Activated CD4-positive, alpha-beta T cell treated with anti-CD3 and anti-CD28 coated beads, Interleukin-2, amount 10 ng/mL, durations not matched to agents 7 days and 5 days (primary cell): ENCODE data around the gene ULBP3. TPM values are rescaled to one million over a fixed set of nuclear protein-coding genes. Genes with fewer than 3 reads are reported as not detected.
A peak's percentile ranks its signal among the peaks of the same experiment; 100 is the strongest.
"Not testable (repeated sequence)": the region's sequence is repeated elsewhere in the genome, so short reads cannot be mapped to it uniquely, and the experiment has no call there.

ENCODE experiments used
- CTCF ChIA-PET: fragments of 350-600 bp; sonication (Branson Sonifier 250); formaldehyde crosslinking; loops from one replicate; lab custom pipeline; 2021; ENCODE audit warnings: antibody characterized with exemption; lab: Charles Lee
- POLR2A ChIA-PET: fragments of 350-600 bp; sonication (Branson Sonifier 250); formaldehyde crosslinking; loops from one replicate; lab custom pipeline; 2021; ENCODE audit warnings: antibody characterized with exemption; lab: Charles Lee
- DNase-seq: peaks from one replicate; pipeline ENCODE4 v3.0.0-alpha.2; 2020
- H3K27ac Mint-ChIP-seq: one replicate; pipeline ENCODE4 v1.8.0; 2021; ENCODE audit warnings: mild to moderate bottlenecking, moderate library complexity, mixed read lengths
- H3K27me3 Mint-ChIP-seq: one replicate; pipeline ENCODE4 v1.8.0; 2021; ENCODE audit warnings: mixed read lengths
- H3K36me3 Mint-ChIP-seq: one replicate; pipeline ENCODE4 v1.8.0; 2021; ENCODE audit warnings: low read depth, mixed read lengths
- H3K4me1 Mint-ChIP-seq: one replicate; pipeline ENCODE4 v1.8.0; 2021; ENCODE audit warnings: mixed read lengths
- H3K4me3 Mint-ChIP-seq: one replicate; pipeline ENCODE4 v1.8.0; 2021; ENCODE audit warnings: mild to moderate bottlenecking, moderate library complexity, mixed read lengths
- H3K9me3 Mint-ChIP-seq: one replicate; pipeline ENCODE4 v1.8.0; 2021; ENCODE audit warnings: mixed read lengths
- total RNA-seq, 2 experiments: library from RNA; stranded (reverse); gene quantifications; one replicate each; pipeline ENCODE4 v1.2.3, GENCODE V29; 2021

ULBP3 gene
- total RNA-seq, 2 experiments from 2014 or later = 1.0 to 1.1 TPM

DNA sequence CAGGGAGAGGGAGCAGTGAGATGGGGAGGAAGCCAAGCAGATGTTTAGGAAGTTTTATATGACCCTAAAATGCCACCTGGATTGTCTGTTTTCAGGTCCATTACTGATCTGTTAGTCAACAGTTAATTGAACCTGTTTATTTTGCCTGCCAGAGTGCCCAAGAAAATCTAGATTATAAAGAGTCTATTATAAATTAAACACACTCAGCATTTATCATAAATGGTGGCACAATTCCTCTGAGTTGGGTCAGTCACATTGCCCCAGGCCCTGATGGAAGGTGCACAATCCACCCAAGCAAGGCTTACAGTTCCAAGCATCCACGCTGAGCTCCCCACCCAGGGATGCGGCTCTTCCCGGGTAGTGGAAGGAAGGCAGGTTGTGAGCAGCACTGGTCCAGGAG, 21.4 kb upstream of the ULBP3 start:
- Mint-ChIP-seq H3K36me3 (no peaks in the 10 kb centered on the region), H3K27me3 (peaks cover 4% of the 10 kb centered on the region), H3K9me3 (no peaks in the 10 kb centered on the region), H3K27ac (no peak overlapping the region), H3K4me3 (no peak overlapping the region), H3K4me1 (peaks cover 2% of the 10 kb centered on the region)
- POLR2A ChIA-PET = no interaction called here
- CTCF ChIA-PET = no interaction called here
- no peak for DNase-seq

DNA sequence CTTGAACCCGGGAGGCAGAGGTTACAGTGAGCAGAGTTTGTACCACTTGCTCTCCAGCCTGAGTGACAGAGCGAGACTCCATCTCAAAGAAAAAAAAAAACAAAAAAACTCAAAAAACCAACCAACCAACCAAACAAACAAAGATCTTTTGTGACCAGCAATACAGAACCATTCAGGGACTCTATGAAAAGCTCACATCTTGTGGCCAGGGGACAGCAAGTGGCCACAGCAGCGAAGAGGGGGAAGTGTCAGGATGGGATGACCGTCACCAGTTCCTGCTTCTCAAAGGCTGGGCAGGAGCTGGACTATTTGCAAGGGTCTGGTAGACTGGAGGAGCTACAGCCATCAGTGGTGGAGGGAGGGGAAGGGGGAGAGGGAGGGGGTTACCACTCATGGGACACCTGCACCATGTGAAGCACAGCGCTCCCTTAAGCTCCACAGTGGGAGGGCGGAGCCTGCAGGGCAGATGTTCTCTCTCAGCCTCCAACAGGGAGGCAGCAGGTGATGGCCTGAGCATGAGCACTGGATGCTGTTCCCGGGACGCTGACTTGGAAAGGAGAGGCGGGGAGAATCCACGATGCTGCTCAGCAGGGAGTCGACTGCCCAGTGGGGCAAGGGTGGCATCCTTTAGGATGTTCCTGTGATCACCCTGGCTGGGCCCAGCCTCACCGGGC, 19.7 kb upstream of the ULBP3 start:
- Mint-ChIP-seq H3K27me3 (peaks cover 4% of the 10 kb centered on the region), H3K27ac (no peak overlapping the region), H3K4me3 (no peak overlapping the region), H3K4me1 (no peaks in the 10 kb centered on the region), H3K36me3 (no peaks in the 10 kb centered on the region), H3K9me3 (no peaks in the 10 kb centered on the region)
- no peak for DNase-seq
- CTCF ChIA-PET = interaction anchor here (0.7 kb wide), 1 partner anchor 27 kb away, joined by 3 read pairs; no protein-coding TSS in a partner anchor
- POLR2A ChIA-PET = no interaction called here

DNA sequence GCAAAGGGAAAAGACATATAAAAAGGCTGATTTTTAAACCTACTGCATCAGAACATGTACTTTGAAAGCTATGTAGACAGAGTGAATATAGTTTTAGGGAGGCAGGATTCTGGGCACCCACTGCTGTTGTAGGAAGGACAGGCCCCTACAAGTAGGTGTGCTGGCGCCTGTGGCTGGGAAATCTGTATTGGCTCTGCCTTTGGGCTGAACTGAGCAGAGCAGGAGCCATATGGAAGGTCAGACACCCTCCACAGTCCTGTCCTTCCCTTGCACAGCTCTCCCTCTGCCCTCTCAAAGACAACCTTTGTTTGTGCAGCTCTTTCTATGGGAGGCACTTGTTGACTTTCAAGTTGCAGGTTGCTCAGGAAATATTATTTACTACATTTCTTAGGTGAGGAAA, 18.4 kb upstream of the ULBP3 start:
- no peak for DNase-seq
- POLR2A ChIA-PET = no interaction called here
- no peaks in the 10 kb centered on the region for H3K4me1 Mint-ChIP-seq
- no peaks in the 10 kb centered on the region for H3K36me3 Mint-ChIP-seq
- no peak overlapping the region for H3K4me3 Mint-ChIP-seq
- H3K27ac Mint-ChIP-seq = no peak overlapping the region
- H3K27me3 Mint-ChIP-seq = peaks cover 8% of the 10 kb centered on the region
- CTCF ChIA-PET = interaction anchor here (1.3 kb wide), 1 partner anchor 307 kb away, joined by 3 read pairs; no protein-coding TSS in a partner anchor
- no peaks in the 10 kb centered on the region for H3K9me3 Mint-ChIP-seq

DNA sequence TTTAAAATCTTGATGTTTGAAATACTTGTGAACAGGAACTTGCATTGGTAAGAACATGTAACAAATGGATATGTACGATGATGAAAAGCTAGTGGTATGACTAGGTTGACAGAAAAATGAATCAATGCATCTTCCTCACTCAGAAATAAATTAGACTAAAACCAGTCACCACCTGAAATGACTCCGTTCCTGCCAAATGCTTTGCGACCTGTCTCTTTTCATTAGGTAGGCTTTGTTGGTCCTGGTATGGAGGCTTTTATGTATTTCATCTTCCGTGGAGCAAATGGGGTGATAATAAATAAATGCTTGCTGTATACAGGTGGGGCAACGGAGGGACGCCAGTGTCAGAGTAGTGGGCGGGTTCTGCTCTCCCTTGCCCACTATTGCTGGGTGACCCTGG, 17.1 kb upstream of the ULBP3 start:
- H3K27me3 Mint-ChIP-seq = peaks cover 8% of the 10 kb centered on the region
- H3K36me3 Mint-ChIP-seq = no peaks in the 10 kb centered on the region
- H3K27ac Mint-ChIP-seq = no peak overlapping the region
- CTCF ChIA-PET = interaction anchor here (1.3 kb wide), 1 partner anchor 309 kb away, joined by 3 read pairs; no protein-coding TSS in a partner anchor
- POLR2A ChIA-PET = no interaction called here
- no peaks in the 10 kb centered on the region for H3K9me3 Mint-ChIP-seq
- no peak overlapping the region for H3K4me3 Mint-ChIP-seq
- DNase-seq = no peak
- H3K4me1 Mint-ChIP-seq = no peaks in the 10 kb centered on the region

DNA sequence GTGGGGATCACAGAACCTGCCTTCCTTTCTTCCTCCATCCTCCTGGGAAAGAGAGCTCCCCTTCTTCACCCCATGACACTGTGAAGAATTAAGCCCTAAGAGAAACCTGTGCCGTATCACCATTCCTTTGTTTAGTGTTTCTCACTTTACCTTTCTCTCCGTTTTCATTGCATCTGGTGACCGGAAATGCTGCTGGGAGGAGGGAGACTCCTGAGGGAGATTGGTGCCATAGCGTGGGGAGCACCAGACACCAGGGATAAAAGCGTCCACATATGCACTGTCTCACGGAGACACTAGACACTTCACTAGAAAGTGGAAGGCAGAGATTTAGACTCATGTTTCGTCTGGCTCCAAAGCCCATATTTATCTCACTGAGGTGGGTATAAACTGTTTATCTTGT, 15.5 kb upstream of the ULBP3 start:
- Mint-ChIP-seq H3K4me1 (peaks cover 12% of the 10 kb centered on the region), H3K36me3 (no peaks in the 10 kb centered on the region), H3K9me3 (no peaks in the 10 kb centered on the region), H3K27ac (no peak overlapping the region), H3K4me3 (no peak overlapping the region), H3K27me3 (peaks cover 10% of the 10 kb centered on the region)
- ChIA-PET CTCF (no interaction called here), POLR2A (no interaction called here)
- no peak for DNase-seq

DNA sequence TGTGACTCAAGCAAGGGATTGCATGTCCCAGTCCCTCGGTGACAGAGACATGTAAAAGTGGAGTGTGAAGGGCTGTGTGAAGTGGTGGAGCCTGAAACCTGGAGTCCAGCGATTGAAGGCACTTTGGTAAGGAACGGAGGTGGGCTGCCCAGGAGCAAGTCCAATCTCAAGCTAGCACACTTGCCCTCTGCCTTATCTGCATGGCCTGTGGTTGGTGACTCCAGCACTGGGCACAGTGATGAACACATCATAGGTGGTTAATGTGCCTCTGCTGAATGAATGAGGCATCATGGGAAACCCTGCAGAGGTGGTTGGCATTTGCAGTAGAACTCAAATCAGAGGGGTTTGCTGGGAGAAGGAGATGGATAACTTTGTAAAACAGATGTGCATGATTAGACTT, 14.9 kb upstream of the ULBP3 start:
- H3K27me3 Mint-ChIP-seq = peaks cover 11% of the 10 kb centered on the region
- no peaks in the 10 kb centered on the region for H3K9me3 Mint-ChIP-seq
- H3K4me3 Mint-ChIP-seq = no peak overlapping the region
- POLR2A ChIA-PET = no interaction called here
- no peaks in the 10 kb centered on the region for H3K36me3 Mint-ChIP-seq
- no peak for DNase-seq
- peaks cover 16% of the 10 kb centered on the region for H3K4me1 Mint-ChIP-seq
- no peak overlapping the region for H3K27ac Mint-ChIP-seq
- CTCF ChIA-PET = no interaction called here

DNA sequence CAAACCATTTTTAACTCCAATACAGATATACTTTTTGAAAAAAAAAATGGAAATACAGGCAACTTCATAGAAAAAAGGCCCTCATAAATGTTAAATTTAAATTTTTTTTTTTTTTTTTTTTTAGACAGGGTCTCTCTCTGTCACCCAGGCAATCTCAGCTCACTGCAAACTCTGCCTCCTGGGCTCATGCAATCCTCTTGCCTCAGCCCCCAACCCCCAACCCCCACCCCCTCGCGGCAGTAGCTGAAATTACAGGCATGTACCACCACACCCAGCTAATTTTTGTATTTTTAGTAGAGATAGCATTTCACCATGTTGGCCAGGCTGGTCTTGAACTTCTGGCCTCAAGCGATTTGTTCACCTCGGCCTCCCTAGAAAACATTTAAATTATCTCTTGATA, 12.8 kb upstream of the ULBP3 start:
- Mint-ChIP-seq H3K27ac (no peak overlapping the region), H3K9me3 (no peaks in the 10 kb centered on the region), H3K4me1 (peaks cover 24% of the 10 kb centered on the region), H3K36me3 (no peaks in the 10 kb centered on the region), H3K27me3 (peaks cover 21% of the 10 kb centered on the region), H3K4me3 (no peak overlapping the region)
- ChIA-PET POLR2A (no interaction called here), CTCF (no interaction called here)
- DNase-seq = no peak

DNA sequence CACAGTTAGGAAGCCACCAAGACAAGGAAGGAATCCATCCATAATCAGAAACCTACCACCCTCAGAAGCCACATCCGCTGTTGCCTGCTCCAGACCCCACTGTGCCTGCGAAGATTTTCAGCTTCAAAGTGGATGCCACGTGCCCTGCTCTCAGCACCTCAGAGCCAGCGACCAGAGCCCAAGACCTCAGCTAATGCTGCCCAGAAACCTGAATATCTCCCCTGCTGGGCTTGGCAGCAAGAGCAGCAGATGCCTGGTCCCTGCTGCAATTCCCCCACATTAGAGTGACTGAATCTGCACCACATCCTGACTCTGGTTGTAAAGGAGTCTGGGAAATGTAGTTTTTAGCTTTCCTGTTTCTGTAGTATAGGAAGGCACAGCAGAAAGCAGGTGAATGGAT, 10.7 kb upstream of the ULBP3 start:
- POLR2A ChIA-PET = interaction anchor here (0.6 kb wide), 1 partner anchor 1810 kb away, joined by 3 read pairs; no protein-coding TSS in a partner anchor
- DNase-seq = peak; percentile 49
- Mint-ChIP-seq H3K27ac (peak overlapping the region; percentile 1), H3K4me3 (peak overlapping the region; percentile 11), H3K27me3 (peaks cover 33% of the 10 kb centered on the region), H3K36me3 (no peaks in the 10 kb centered on the region), H3K4me1 (peaks cover 32% of the 10 kb centered on the region), H3K9me3 (no peaks in the 10 kb centered on the region)
- CTCF ChIA-PET = interaction anchor here (0.7 to 1.8 kb wide), 7 partner anchors 9 to 935 kb away, joined by 3 to 10 read pairs (median 4); partner anchors contain the start of gene ULBP3

DNA sequence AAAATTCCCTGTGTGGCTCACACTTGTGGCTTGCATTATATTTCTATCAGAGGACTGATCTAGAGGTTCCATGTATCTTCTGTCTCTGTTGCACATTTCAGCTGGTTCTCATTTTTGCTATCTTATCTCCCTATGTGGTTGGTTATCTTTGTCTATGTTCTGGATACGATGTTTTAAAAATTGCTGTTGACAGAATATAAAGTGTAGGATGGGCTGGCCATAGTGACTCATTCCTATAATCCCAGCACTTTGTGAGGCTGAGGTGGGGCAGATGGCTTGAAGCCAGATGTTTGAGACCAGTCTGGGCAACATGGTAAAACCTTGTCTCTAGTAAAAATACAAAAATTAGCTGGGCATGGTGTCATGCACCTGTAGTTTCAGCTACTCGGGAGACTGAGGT, 9.9 kb upstream of the ULBP3 start:
- H3K9me3 Mint-ChIP-seq = no peaks in the 10 kb centered on the region
- no peak overlapping the region for H3K4me3 Mint-ChIP-seq
- DNase-seq = no peak
- POLR2A ChIA-PET = no interaction called here
- H3K27me3 Mint-ChIP-seq = peaks cover 41% of the 10 kb centered on the region
- CTCF ChIA-PET = interaction anchor here (0.7 to 1.1 kb wide), 3 partner anchors 17 to 412 kb away, joined by 3 to 4 read pairs (median 4); no protein-coding TSS in a partner anchor
- H3K4me1 Mint-ChIP-seq = peaks cover 32% of the 10 kb centered on the region
- H3K36me3 Mint-ChIP-seq = no peaks in the 10 kb centered on the region
- no peak overlapping the region for H3K27ac Mint-ChIP-seq

DNA sequence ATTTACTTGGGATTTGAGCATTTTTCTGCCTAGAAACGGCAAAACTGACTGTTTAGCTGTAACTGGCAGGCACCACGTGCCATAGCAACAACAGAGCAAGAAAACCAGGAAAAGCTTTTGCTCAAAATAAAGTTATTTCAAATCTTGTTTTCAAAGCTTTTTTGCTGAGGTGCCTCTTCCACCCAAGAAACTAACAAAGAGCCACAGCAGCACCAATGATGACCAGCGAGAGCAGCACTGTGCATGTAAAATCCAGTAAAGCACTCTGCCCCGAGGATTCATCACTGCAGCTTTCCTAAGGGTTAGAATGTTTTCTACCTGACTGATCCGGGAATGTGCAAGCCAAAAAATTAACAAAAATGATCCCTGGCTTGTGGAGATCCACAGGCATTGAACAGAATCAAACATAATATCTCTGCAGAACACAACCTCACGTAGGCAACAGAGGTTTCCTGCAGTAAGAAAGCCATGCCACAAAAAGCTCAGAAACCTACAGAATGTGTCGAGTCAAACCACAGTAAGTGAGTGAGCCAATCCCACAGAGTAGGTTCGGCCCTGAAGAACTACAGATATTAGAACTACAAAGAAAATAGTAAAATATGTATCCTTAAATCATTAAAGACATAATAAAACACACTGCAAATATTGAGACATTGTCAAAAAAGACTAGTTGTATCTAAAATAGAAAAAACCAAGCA, 7.4 kb upstream of the ULBP3 start:
- Mint-ChIP-seq H3K9me3 (no peaks in the 10 kb centered on the region), H3K36me3 (no peaks in the 10 kb centered on the region), H3K4me3 (no peak overlapping the region), H3K4me1 (peaks cover 43% of the 10 kb centered on the region), H3K27me3 (peaks cover 44% of the 10 kb centered on the region), H3K27ac (no peak overlapping the region)
- DNase-seq = peak; percentile 16
- ChIA-PET POLR2A (no interaction called here), CTCF (interaction anchor here (0.6 to 1.9 kb wide), 2 partner anchors 9 to 1150 kb away, joined by 3 to 5 read pairs; no protein-coding TSS in a partner anchor)

DNA sequence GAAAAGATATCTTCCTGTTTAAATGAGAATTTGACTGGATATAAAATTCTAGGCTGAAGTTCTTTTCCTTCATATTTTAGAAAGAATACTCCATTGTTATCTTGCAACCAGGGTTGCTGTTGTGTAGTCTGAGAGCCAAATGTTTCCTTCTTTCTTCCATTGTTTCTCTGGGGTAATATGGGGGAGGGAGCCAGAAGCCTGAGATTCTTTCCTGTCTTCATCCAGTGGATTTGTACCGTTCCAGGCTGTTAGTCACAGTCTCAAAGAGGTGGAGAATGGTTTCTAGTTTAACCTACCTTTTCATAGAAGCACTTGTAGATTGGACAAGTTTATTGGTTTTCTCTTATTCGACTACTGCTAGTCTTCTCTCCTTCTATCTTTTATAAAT, 6.1 kb upstream of the ULBP3 start:
- Mint-ChIP-seq H3K4me3 (no peak overlapping the region), H3K27me3 (peaks cover 42% of the 10 kb centered on the region), H3K4me1 (peaks cover 44% of the 10 kb centered on the region), H3K36me3 (no peaks in the 10 kb centered on the region), H3K9me3 (no peaks in the 10 kb centered on the region), H3K27ac (no peak overlapping the region)
- POLR2A ChIA-PET = no interaction called here
- CTCF ChIA-PET = interaction anchor here (1.9 kb wide), 1 partner anchor 8 kb away, joined by 5 read pairs; no protein-coding TSS in a partner anchor
- DNase-seq = no peak

DNA sequence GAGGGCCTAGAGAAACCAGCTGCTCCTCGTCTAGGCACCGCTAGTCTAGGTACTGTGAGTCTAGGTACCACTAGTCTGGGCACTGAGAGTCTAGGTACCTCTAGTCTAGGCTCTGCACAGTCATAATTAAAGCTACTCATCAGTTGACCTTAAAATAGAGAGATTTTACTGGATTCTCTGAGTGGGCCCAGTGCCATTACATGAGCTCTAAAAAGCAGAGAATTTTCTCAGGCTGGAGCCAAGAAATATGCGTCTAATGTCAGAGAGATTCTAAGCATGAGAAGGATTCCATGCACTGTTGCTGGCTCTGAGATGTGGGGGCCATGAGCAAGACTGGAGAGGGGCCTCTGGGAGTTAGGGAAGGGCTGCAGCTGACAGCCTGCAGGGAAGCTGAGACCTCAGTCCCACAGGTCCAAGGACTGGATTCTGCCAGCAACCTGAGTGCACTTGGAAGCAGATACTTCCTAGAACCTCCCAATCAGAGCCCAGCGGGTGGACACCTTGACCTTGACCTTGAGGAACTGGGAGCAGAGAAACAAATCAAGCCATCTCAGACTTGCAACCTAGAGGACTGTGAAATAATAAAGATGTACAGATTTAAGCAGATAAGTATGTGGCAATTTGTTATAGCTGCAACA, 5.6 kb upstream of the ULBP3 start:
- H3K4me1 Mint-ChIP-seq = peaks cover 39% of the 10 kb centered on the region
- H3K36me3 Mint-ChIP-seq, H3K4me3 Mint-ChIP-seq, DNase-seq, H3K27ac Mint-ChIP-seq, H3K9me3 Mint-ChIP-seq, POLR2A ChIA-PET: not testable (repeated sequence)
- peaks cover 42% of the 10 kb centered on the region for H3K27me3 Mint-ChIP-seq
- CTCF ChIA-PET = interaction anchor here (0.6 kb wide), 1 partner anchor 60 kb away, joined by 3 read pairs; no protein-coding TSS in a partner anchor

DNA sequence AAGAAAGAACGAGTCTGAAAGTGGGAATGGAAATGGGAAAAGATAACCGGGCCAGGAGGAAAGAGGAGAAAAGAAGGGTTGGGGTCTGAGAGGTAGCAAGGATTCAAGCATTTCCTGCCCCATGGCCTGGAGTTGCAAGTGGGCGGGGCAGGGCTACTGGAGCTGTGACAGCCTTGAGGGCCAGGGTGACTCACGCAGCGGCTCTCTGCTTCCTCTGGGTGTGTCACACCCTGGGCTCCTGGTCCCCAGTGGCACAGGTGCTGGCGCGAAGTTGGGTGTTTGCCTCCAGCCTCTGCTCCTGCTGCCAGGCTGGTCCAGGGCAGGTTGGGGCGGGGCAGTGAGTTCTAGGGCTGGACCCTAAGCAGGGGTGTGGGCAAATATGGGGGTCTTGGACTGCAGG, 3.3 kb upstream of the ULBP3 start:
- H3K4me3 Mint-ChIP-seq = no peak overlapping the region
- DNase-seq = peak; percentile 42
- ChIA-PET POLR2A (no interaction called here), CTCF (no interaction called here)
- no peak overlapping the region for H3K27ac Mint-ChIP-seq
- H3K36me3 Mint-ChIP-seq = no peaks in the 10 kb centered on the region
- H3K9me3 Mint-ChIP-seq = no peaks in the 10 kb centered on the region
- H3K27me3 Mint-ChIP-seq = peaks cover 43% of the 10 kb centered on the region
- H3K4me1 Mint-ChIP-seq = peaks cover 35% of the 10 kb centered on the region
